ENCODE results near the gene PIGX.

The PIGX gene

DNA sequence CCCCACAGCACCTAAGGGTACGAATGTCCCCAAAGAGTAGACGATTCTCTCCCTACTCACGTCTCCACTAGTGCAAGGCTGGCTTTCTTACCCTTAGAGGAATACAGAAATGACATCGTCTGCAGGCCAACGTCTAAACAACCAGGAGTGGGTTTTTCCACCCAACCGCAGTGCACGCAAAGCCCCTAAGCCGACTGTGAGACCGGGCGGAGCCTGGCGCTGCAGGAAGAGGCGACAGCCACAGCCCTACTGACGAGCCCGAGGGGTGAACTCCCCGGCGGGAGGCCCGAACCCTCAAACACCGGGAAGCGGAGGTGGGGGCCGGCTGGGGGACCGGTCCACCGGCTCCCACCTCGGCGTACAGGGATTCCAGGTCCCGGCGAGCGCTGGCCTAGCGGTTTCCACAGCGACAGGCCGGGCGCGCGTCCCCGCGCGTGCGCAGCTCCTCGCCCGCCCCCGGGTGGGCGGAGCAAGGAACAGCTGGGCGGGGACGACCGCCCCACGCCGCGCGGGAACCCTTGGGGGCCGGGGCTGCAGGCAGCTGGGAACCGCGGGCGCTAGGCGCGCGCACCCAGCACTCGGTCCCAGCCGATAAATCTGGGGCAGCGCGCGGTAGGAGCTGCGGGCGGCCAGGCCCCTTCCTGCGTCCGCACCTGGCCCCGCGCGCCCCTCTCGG is at the start of gene PIGX, which contains the start of gene CEP19:
Gene PIGX, plus strand, starts transcription at position 540 of the 676 bp plus-strand sequence.
Gene CEP19, minus strand, starts transcription at position 413 of the 676 bp plus-strand sequence. CDS start 3,593 bp downstream, outside the sequence.
- in situ Hi-C loops (cut with MboI; ENCODE audit: low sequenced_read_pairs) = no loop called here

GRCh38 chr3:196662711-196663571 is 49.2 kb upstream of the PIGX start:
- in situ Hi-C loops (cut with MboI; ENCODE audit: low sequenced_read_pairs) = no loop called here

DNA sequence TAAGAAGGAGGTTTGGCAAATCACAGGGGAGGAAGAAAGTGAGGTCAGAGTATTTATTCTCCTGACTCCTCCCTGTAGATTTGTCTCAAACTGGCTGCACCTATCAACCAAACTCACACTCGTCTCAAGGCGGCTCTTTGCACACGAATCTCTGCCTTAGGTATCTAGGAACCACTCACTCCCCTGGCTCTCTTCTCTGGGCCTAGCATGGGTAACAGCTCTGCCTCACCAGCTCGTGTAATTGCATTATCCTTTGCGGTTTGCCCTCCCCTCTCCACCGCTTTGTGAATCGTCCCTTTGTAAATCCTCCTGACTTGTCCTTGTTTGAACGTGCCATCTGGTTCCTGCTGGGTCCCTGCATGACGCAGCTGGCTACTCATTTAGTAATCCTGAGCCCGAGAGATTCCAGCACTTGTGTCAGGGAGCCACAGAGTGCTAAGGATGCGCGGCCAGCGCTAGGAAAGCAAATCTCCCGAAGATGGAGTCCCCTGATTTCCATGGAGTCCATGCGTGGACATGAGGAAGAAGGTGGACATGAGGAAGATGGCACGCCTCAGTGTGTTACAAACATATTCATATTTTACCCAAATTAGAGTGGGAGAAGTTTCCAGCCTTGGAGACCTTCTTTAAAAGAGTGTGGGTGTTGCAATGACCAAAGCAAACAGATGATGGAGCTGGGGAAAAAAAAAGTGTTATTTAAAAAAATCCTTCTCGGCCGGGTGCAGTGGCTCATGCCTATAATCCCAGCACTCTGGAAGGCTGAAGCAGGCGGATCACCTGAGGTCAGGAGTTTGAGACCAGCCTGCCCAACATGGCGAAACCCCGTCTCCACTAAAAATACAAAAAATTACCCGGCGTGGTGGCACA is 45.9 kb upstream of the PIGX start:
- in situ Hi-C loops (cut with MboI; ENCODE audit: low sequenced_read_pairs) = no loop called here

- in situ Hi-C loops (cut with MboI; ENCODE audit: low sequenced_read_pairs) = no loop called here
Observed at GRCh38 chr3:196667056-196667825, 44.9 kb upstream of the PIGX start.

DNA sequence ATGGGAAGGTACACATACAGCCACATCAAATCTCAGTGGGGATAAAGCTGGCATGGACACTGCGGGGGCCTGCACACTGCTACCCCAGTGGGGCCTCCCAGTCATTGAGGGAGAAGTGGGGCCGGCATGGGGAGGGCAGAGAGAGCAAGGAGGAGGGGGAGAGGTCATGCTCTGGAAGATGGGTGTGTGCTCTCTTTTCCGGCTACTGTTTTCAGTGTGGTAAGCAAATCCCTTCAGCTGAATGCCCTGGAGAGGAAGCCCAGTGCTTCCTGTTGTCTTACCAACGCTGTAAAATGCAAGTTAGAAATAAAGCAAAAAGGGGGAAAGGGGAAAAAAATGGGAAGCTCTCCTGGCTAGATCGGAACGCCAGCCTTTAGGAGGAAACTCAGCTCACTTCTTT is 41.8 kb upstream of the PIGX start:
- in situ Hi-C loops (cut with MboI; ENCODE audit: low sequenced_read_pairs) = no loop called here

DNA sequence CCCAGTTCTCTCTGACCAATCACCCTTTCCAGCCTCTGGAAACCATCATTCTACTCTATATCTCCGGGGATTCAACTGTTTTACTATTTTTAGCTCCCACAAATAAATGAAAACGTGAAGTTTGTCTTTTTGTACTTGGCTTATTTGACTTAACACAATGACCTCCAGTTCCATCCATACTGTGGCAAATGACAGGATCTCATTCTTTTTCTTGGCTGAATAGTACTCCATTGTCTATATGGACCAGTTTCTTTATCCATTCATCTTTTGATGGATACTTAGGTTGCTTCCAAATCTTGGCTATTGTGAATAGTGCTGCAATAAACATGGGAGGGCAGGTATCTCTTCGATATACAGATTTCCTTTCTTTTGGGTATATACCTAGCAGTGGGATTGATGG is 38.5 kb upstream of the PIGX start:
- in situ Hi-C loops (cut with MboI; ENCODE audit: low sequenced_read_pairs) = no loop called here

- in situ Hi-C loops (cut with MboI; ENCODE audit: low sequenced_read_pairs) = no loop called here
Observed at GRCh38 chr3:196677353-196677752, 34.8 kb upstream of the PIGX start.

GRCh38 chr3:196677931-196678330 is 34.2 kb upstream of the PIGX start:
- in situ Hi-C loops (cut with MboI; ENCODE audit: low sequenced_read_pairs) = no loop called here

GRCh38 chr3:196684548-196685407 is 27.4 kb upstream of the PIGX start:
- in situ Hi-C loops (cut with MboI; ENCODE audit: low sequenced_read_pairs) = loop anchor here (10.0 kb wide), 1 partner anchor 80 kb away; no protein-coding TSS in a partner anchor

GRCh38 chr3:196686436-196686835 is 25.7 kb upstream of the PIGX start:
- in situ Hi-C loops (cut with MboI; ENCODE audit: low sequenced_read_pairs) = loop anchor here (10.0 kb wide), 1 partner anchor 82 kb away; no protein-coding TSS in a partner anchor

DNA sequence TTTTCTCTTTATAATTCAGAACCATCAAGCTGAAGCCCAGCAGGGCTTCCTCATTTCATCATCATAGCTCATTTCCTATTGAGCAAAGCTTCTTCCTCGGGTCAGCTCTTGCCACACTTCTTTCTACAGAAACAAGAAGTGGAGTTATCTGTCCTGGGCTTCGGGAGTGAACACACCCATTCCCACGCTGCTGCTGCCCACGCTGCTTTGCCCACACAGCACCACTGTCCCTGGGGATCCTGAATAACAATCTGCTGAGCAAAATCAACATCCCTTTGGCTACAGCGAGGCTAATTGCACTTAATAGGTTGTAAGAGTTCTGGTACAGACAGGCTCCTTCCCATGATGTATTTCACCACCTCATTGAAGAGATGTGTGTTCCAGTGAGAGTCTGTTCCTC is 23.8 kb upstream of the PIGX start:
- in situ Hi-C loops (cut with MboI; ENCODE audit: low sequenced_read_pairs) = loop anchor here (10.0 kb wide), 1 partner anchor 84 kb away; no protein-coding TSS in a partner anchor

GRCh38 chr3:196689941-196690660 is 22.1 kb upstream of the PIGX start:
- in situ Hi-C loops (cut with MboI; ENCODE audit: low sequenced_read_pairs) = loop anchor here (10.0 kb wide), 1 partner anchor 85 kb away; no protein-coding TSS in a partner anchor

- in situ Hi-C loops (cut with MboI; ENCODE audit: low sequenced_read_pairs) = no loop called here
Observed at GRCh38 chr3:196691386-196691785, 20.8 kb upstream of the PIGX start.

- in situ Hi-C loops (cut with MboI; ENCODE audit: low sequenced_read_pairs) = no loop called here
Observed at GRCh38 chr3:196694202-196694638, 18.0 kb upstream of the PIGX start.

DNA sequence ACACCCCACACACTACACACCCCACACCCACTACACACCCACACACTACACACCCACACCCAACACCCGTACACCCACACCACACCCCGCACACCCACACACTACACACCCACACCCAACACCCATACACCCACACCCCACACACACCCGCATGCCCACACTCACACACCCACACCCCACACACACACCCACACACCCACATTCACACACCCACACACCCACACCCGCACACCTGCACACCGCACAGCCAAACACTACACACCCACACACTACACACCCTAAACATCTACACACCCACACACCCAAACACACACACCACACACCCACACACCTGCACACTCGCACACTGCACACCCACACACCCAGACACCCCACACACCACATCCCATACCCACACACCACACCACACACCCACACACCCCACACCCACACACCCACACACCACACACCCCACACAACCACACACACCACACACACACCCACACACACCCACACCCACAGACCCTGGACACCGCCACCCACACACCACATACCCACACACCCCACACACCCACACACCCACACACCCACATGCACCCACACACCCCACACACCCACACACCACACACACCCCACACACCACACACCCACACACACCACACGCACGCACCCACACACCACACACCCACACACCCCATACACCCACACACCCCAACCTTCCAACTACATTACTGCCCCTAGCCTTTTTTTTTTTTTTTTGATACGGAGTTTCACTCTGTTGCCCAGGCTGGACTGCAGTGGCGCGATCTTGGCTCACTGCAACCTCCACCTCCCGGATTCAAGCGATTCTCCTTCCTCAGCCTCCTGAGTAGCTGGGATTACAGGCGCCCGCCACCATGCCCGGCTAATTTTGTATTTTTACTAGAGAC is 17.0 kb upstream of the PIGX start:
- in situ Hi-C loops (cut with MboI; ENCODE audit: low sequenced_read_pairs) = no loop called here

DNA sequence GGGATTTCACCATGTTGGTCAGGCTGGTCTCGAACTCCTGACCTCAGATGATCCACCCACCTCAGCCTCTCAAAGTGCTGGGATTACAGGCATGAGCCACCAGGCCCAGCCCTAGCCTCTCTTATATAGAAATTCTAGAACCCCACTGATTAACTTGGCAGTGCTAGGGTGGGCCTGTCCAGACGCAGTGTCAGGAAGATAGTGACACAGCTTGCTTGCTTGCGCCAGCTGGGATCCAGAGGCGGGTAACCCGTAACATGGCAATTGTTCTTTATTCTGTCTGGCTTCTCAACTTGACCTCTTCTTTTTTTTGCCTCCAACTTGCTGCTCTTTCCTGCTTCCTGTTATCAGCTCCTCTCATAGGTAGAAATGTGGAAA is 16.3 kb upstream of the PIGX start:
- in situ Hi-C loops (cut with MboI; ENCODE audit: low sequenced_read_pairs) = no loop called here

DNA sequence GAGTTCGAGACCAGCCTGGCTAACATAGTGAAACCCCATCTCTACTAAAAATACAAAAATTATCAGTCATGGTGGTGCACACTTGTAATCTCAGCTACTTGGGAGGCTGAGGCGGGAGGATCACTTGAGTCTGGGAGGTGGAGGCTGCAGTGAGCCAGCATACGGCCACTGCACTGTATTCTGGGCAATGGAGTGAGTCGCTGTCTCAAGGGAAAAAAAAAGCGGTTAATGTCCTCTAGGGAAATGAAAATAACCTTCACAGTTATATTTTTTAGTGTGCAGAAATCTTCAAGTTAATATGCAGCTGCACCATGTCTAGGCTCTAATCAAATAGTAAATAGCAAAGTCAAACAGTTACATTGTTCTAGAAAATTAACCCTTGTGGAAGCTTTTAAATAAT is 14.9 kb upstream of the PIGX start:
- in situ Hi-C loops (cut with MboI; ENCODE audit: low sequenced_read_pairs) = no loop called here
